ENCODE data around the gene TYW1. TPM values are rescaled to one million over a fixed set of nuclear protein-coding genes. Genes with fewer than 3 reads are reported as not detected.
"Not testable (repeated sequence)": the region's sequence is repeated elsewhere in the genome, so short reads cannot be mapped to it uniquely, and the experiment has no call there.

TYW1 gene, protein sequence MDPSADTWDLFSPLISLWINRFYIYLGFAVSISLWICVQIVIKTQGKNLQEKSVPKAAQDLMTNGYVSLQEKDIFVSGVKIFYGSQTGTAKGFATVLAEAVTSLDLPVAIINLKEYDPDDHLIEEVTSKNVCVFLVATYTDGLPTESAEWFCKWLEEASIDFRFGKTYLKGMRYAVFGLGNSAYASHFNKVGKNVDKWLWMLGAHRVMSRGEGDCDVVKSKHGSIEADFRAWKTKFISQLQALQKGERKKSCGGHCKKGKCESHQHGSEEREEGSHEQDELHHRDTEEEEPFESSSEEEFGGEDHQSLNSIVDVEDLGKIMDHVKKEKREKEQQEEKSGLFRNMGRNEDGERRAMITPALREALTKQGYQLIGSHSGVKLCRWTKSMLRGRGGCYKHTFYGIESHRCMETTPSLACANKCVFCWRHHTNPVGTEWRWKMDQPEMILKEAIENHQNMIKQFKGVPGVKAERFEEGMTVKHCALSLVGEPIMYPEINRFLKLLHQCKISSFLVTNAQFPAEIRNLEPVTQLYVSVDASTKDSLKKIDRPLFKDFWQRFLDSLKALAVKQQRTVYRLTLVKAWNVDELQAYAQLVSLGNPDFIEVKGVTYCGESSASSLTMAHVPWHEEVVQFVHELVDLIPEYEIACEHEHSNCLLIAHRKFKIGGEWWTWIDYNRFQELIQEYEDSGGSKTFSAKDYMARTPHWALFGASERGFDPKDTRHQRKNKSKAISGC
- 27.7 TPM for total RNA-seq

DNA sequence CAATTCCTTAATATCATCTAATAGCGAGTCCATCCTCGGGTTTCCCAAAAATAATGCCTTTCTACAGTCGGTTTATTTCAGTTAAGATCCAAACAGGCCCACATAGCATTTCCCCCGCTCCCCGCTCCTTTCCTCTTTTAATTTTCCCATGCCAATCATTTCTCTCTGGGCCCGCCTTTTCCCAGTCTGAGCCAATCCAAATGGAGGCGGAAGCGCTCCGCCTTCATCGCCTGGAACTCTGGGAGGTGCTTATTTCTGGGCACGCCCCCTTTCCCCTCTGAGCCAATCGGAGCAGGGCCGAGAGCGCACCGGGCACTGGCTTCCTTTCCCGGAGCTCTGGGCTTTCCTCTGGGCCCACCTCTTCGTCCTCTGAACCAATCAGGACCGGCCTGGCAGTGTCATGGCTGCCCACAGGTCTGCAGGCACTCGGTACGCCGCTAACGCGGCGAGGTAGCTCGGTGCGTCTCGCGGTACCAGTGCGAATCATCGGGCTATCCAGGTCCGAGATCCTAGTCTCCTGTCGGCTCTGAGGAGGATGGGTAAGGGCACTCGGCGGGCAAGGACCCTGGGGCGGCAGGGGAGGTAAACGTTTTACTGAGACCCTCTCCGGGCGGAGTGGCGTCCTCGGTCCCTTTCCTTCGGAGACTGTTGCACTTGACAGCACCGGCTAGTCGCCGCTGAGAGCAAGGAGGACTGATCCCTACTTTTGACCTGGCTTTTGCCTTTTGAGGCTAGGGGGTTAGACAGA is at the start of gene TYW1:
TYW1 (plus strand) TSS at position 390 of the 748 bp plus-strand sequence; CDS start at position 536, 146 bp downstream.
- peak; percentile 99 for DNase-seq (ENCODE audit: low spot score)

GRCh38 chr7:66948480-66949109 is 48.0 kb upstream of the TYW1 start:
- DNase-seq (ENCODE audit: low spot score): no peak

DNA sequence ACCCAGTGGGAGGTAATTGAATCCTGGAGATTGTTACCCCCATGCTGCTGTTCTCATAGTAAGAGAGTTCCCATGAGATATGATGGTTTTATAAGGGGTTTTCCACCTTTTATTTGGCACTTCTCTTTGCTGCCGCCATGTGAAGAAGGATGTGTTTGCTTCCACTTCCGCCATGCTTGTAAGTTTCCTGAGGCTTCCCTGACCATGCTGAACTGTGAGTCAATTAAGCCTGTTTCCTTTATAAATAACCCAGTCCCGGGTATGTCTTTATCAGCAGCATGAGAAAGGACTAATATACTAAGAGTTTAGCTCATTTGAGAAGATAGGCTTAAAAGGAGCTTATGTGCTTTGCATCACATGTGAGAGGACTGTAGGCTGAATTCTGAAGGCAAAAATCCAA is 46.3 kb upstream of the TYW1 start:
- DNase-seq (ENCODE audit: low spot score): no peak

- no peak for DNase-seq (ENCODE audit: low spot score)
Observed at GRCh38 chr7:66950763-66951162, 45.9 kb upstream of the TYW1 start.

- no peak for DNase-seq (ENCODE audit: low spot score)
Observed at GRCh38 chr7:66952343-66953043, 44.1 kb upstream of the TYW1 start.

DNA sequence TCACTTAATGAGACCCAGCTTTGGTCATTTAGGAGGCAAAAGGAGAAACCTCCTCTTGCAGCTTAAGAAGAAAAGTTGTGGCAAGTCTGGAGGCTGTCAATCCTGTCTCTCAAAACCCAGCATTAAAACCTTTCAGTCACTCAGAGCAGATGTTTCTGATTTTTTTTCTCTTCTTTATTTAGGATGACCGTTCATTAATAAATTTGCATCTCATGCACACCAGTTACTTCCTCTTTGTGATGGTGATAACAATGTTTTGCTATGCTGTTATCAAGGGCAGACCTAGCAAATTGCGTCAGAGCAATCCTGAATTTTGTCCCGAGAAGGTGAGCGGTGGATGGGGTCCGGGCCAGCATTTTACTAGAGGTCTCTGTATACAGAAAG is 43.6 kb upstream of the TYW1 start:
- DNase-seq (ENCODE audit: low spot score): no peak

- no peak for DNase-seq (ENCODE audit: low spot score)
Observed at GRCh38 chr7:66957595-66958290, 38.9 kb upstream of the TYW1 start.

DNA sequence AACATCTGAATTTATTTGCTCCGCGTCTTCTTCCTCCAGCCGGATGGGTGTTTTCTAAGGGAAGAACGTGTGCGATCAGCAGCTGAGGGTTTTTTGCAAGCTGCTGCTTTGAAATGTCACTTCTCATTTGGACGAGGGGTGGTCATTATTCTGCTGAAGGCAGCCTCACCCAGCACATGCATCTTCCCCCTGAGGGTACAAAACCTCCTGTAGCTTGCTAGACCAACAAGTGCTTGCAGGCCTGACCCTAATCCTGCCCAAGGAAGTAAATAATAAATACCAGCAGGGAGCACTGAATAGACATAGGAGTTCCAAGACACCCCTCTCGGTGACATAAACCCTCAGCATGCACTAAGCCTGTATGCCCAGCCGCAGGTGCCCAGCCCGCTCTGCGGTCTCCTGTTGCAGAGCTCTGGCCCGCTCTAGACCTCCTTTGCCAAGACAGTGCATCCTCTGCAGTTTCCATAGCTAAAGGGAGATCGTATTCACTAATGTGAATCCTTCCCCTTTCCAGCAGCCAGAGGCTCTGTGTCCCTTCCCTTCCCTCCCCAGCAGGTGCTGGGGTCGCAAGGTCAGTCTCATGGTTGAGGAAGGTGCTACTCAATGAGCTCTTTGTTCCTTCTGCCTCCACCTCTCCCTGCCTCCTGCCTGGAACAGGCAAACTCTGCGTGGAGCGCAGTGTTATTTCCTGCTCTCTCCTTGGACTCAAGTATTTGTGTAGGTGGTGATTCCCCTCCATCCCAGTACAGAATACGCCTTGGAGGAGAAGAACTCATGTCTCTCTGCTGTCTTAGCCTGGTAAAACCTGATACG is 37.9 kb upstream of the TYW1 start:
- no peak for DNase-seq (ENCODE audit: low spot score)

DNA sequence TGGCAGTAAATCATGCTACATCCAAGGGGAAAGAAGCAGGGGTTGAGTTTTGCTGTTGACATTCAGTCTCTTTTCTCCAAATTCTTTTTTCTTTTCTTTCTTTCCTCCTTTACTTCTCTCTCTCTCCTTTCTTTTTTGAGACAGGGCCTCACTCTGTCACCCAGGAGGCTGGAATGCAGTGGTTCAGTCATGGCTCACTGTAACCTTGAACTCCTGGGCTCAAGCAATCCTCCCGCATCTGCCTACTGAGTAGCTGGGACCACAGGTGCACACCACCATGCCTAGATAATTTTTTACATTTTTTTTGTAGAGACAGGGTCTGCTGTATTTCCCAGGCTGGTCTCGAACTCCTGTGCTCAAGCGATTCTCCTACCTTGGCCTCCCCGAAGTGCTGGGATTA is 36.4 kb upstream of the TYW1 start:
- DNase-seq (ENCODE audit: low spot score): no peak

DNA sequence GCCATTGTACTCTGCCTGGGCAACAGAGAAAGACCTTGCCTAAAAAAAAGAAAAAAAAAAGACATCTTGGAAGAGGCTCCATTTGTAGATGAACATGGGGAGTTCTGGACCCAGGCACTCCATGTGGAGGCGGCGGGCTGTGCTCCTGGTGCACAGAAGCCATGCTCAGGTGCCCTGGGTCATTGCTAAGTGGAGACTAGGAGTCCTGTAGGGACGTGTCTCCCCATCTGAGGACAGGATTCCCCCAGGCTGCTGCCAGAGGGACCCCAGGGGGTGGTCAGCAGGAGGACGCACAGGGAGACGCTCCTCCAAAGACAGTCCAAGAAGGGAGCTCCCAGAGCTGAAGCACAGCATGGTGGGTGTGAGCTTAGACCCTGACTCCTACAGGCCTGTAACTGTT is 35.5 kb upstream of the TYW1 start:
- no peak for DNase-seq (ENCODE audit: low spot score)

DNA sequence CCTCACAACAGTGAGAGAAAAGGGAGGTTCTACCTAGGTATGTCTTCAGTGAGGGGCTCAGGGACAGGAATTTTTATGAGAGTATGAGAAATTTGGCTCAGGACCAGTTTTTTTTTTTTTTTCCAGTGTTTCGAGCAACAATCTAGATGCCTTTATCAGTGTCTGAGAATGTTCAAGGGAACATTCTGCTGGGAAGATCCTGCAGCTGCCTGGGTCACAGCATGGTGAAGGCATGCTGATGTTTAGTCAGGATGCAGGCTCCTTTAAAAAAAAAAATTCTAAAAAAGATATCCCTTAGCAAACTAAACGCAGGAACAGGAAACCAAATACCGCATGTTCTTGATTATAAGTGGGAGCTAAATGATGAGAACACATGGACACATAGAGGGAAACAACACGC is 32.2 kb upstream of the TYW1 start:
- no peak for DNase-seq (ENCODE audit: low spot score)

DNA sequence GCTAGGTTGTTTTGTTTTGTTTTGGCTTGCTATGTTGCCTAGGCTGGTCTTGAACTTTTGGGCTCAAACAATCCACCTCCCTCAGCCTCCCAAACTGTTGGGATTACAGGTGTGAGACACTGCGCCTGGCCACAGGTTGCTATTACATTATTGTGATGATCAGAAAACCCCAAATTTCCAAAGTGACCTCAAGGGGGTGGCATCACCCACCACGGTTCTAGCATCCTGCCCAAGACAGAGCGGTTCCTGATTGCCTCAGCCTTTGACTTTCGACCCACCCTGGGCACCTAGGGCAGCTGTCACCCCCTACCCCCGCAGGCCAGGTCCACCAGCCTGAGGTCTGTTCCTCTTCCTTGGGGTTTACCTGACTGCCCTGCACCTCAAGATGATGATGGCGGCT is 29.6 kb upstream of the TYW1 start:
- no peak for DNase-seq (ENCODE audit: low spot score)

- DNase-seq (ENCODE audit: low spot score): not testable (repeated sequence)
Observed at GRCh38 chr7:66969001-66969400, 27.6 kb upstream of the TYW1 start.

- DNase-seq (ENCODE audit: low spot score): no peak
Observed at GRCh38 chr7:66970310-66970709, 26.3 kb upstream of the TYW1 start.

GRCh38 chr7:66974986-66975590 is 21.5 kb upstream of the TYW1 start:
- no peak for DNase-seq (ENCODE audit: low spot score)

DNA sequence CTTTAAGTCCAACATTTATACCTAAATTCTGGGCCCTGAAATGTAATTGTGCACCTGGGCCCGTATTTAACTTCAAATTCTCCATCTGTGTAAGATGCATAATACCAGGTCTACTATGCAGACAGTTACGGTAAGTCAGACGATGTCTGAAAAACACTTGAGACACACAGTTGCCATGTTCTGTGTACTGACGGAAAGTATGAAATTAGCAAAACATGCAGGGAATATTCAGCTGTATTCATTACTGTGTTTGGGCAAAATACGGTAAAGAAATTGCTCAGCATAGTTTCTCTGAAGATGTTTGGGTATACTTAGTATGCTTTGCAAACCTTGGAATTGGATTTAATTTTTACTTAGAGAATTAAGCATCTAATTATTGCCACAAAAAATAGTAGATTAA is 18.3 kb upstream of the TYW1 start:
- DNase-seq (ENCODE audit: low spot score): not testable (repeated sequence)

- not testable (repeated sequence) for DNase-seq (ENCODE audit: low spot score)
Observed at GRCh38 chr7:66979013-66979412, 17.6 kb upstream of the TYW1 start.

- not testable (repeated sequence) for DNase-seq (ENCODE audit: low spot score)
Observed at GRCh38 chr7:66980336-66980735, 16.3 kb upstream of the TYW1 start.

DNA sequence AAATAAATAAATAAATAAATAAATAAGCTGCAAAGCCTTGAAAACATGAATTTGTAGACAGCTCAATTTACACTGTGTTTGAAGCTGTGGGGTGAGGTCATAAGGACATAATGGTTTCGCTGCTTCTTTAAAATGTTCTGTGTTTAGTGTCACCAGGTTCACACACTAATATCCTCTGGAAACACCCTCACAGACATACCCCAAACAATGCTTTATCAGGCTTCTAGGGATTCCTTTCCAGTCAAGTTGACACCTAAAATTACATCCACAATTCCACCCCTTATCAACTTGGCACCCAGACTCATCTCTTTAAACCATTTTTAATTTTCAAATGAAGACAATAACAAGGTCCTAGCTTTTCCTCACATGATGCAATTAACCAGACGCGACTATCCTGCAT is 7.1 kb upstream of the TYW1 start:
- DNase-seq (ENCODE audit: low spot score): not testable (repeated sequence)
